HepG2 (cell line): ENCODE measurements around the gene EHD1. TPM values are rescaled to one million over a fixed set of nuclear protein-coding genes. Genes with fewer than 3 reads are reported as not detected.

Experiments used
- ATAC-seq: fragments of 200-7000 bp; cut with Tn5 transposase; 3 replicates; pipeline ENCODE4 v1.9.1; 2020; ENCODE audit warnings: mild to moderate bottlenecking, moderate library complexity
- BruUV-seq: library from RNA; stranded (reverse); fragments of 400-500 nt; replicated peaks from 2 replicates; lab custom pipeline; 2021; lab: Mats Ljungman, UMichigan
- CTCF ChIA-PET: fragments of 300-600 bp; formaldehyde crosslinking; extraction: SDS; loops from one replicate; lab custom pipeline; 2021; ENCODE audit warnings: low total read pairs, inconsistent platforms, low intra/inter-chr PET ratio; lab: Yijun Ruan, JAX
- POLR2A ChIA-PET: fragments of 350-600 bp; sonication (Branson Sonifier 250); formaldehyde crosslinking; loops from one replicate; lab custom pipeline; 2020; ENCODE audit warnings: antibody characterized with exemption, inconsistent platforms; lab: Yijun Ruan, JAX
- DNase-seq: peaks from one replicate; pipeline ENCODE4 v3.0.0-alpha.2; 2015; ENCODE audit warnings: low spot score
- FAIRE-seq: peaks from 3 replicates; lab custom pipeline; 2011; peaks lifted over from hg19 to GRCh38; lab: Jason Lieb, UNC
- H2AFZ ChIP-seq: one replicate; pipeline ENCODE4 v1.6.1; 2011; ENCODE audit warnings: low read length, inconsistent platforms
- H3K27ac ChIP-seq: fragments of 300-600 bp; 3 replicates; pipeline ENCODE4 v1.8.0; 2011; ENCODE audit warnings: mixed run types, mild to moderate bottlenecking, mixed read lengths, low read length, inconsistent platforms; ENCODE audit not compliant: insufficient read depth; ENCODE audit errors: extremely low read length
- H3K27me3 ChIP-seq, 2 experiments: fragments of 200-600 bp in 1 of 2; 2 replicates in 1 of 2; 3 replicates in 1 of 2; pipeline versions ENCODE4 v1.6.0 to v1.8.0; 2011; ENCODE audit warnings: low read length in 2 of 2, mild to moderate bottlenecking in 2 of 2, moderate library complexity in 2 of 2, inconsistent platforms in 1 of 2; ENCODE audit not compliant: insufficient read depth in 2 of 2, control insufficient read depth in 1 of 2
- H3K36me3 ChIP-seq, 2 experiments: fragments of 200-600 bp in 1 of 2; replicated peaks in 1 of 2; 2 replicates in 1 of 2; 3 replicates in 1 of 2; pipeline versions ENCODE4 v1.5.1 to v1.8.0; 2011; ENCODE audit warnings: low read length in 2 of 2, inconsistent platforms in 1 of 2; ENCODE audit not compliant: insufficient read depth in 2 of 2, control insufficient read depth in 1 of 2
- H3K4me1 ChIP-seq: 2 replicates; pipeline ENCODE4 v1.5.1; 2012; ENCODE audit warnings: low read length, inconsistent platforms; ENCODE audit not compliant: insufficient read depth
- H3K4me2 ChIP-seq: 2 replicates; pipeline ENCODE4 v1.6.0; 2011; ENCODE audit warnings: low read depth, low read length, inconsistent platforms
- H3K4me3 ChIP-seq, 3 experiments: fragments of 200-600 bp in 1 of 3; sonication (generic), shearing (Covaris generic) in 1 of 3; replicated peaks in 1 of 3; 2 replicates each; pipeline ENCODE4 v1.5.1; 2011 to 2016; ENCODE audit warnings: low read length in 3 of 3, inconsistent platforms in 2 of 3, low read depth in 2 of 3, mild to moderate bottlenecking in 2 of 3, control low read depth in 1 of 3, mixed read lengths in 1 of 3; ENCODE audit not compliant: insufficient read depth in 1 of 3
- H3K79me2 ChIP-seq: one replicate; pipeline ENCODE4 v1.6.1; 2011; ENCODE audit warnings: low read length, inconsistent platforms; ENCODE audit not compliant: insufficient read depth
- H3K9ac ChIP-seq: 2 replicates; pipeline ENCODE4 v1.6.0; 2011; ENCODE audit warnings: mild to moderate bottlenecking, low read depth, low read length, inconsistent platforms; ENCODE audit not compliant: insufficient read depth
- H3K9me3 ChIP-seq: 2 replicates; pipeline ENCODE4 v1.5.1; 2012; ENCODE audit warnings: mild to moderate bottlenecking, low read length
- H4K20me1 ChIP-seq: 2 replicates; pipeline ENCODE4 v1.6.0; 2011; ENCODE audit warnings: inconsistent platforms, mild to moderate bottlenecking, low read length, moderate library complexity; ENCODE audit not compliant: insufficient read depth
- ATF1 ChIP-seq: IDR thresholded peaks from 2 replicates; pipeline ENCODE4 v1.6.1; 2016; ENCODE audit warnings: mild to moderate bottlenecking, control low read depth
- CREB1 ChIP-seq, 2 experiments: fragments of 450-650 bp in 1 of 2; IDR thresholded peaks; 2 replicates each; pipeline ENCODE4 v1.6.1; 2016 to 2017; ENCODE audit warnings: control low read depth in 1 of 2, mild to moderate bottlenecking in 1 of 2, missing compliant biosample characterization in 1 of 2, missing genetic modification characterization in 1 of 2
- CREM ChIP-seq, 2 experiments: sonication (generic) in 1 of 2; formaldehyde crosslinking in 1 of 2; IDR thresholded peaks; 2 replicates each; pipeline versions ENCODE4 v1.4.0 to v1.6.1; 2016 to 2020; ENCODE audit warnings: antibody characterized with exemption in 1 of 2, mild to moderate bottlenecking in 1 of 2, missing genetic modification reagents in 1 of 2
- ELF4 ChIP-seq: sonication (generic); formaldehyde crosslinking; IDR thresholded peaks from 2 replicates; pipeline ENCODE4 v1.5.0; 2020; ENCODE audit warnings: missing genetic modification reagents, mild to moderate bottlenecking, moderate library complexity, borderline replicate concordance
- HIVEP1 ChIP-seq: sonication (generic); formaldehyde crosslinking; IDR thresholded peaks from 2 replicates; pipeline ENCODE4 v1.4.0; 2020; ENCODE audit warnings: mild to moderate bottlenecking, missing genetic modification reagents
- SAP130 ChIP-seq: IDR thresholded peaks from 2 replicates; pipeline ENCODE4 v1.6.1; 2016; ENCODE audit warnings: low read depth
- THYN1 ChIP-seq: sonication (generic); formaldehyde crosslinking; IDR thresholded peaks from 2 replicates; pipeline ENCODE4 v1.8.1; 2023; ENCODE audit warnings: low read depth, mild to moderate bottlenecking, moderate library complexity, missing genetic modification reagents, borderline replicate concordance
- ZNF562 ChIP-seq: sonication (generic); formaldehyde crosslinking; IDR thresholded peaks from 2 replicates; pipeline ENCODE4 v1.8.0; 2022; ENCODE audit warnings: missing genetic modification reagents, borderline replicate concordance
- WGBS: methylation state at CpG from one replicate; pipeline ENCODE4 v1.1.6; 2017; ENCODE audit warnings: low lambda C conversion rate; 5-methylcytosine and 5-hydroxymethylcytosine counted together
- in situ Hi-C: cut with HindIII; loops from 2 replicates; pipeline ENCODE4 v1.10.0; 2017; ENCODE audit warnings: low pct_unique_long_range_greater_than_20kb; ENCODE audit not compliant: extremely low pct_ligation_motif_present
- intact Hi-C: fragments of 100-400 bp; cut with micrococcal nuclease; formaldehyde crosslinking; loops from one replicate; pipeline ENCODE4 v1.10.0; 2022; ENCODE audit not compliant: unreplicated experiment
- polyA plus RNA-seq, 8 experiments: library from polyadenylated mRNA; depleted of rRNA in 3 of 8; stranded (reverse) in 7 of 8; unstranded in 1 of 8; fragments of >200 nt; fragmentation: Illumina TruSeq in 4 of 8; extraction: Trizol in 4 of 8; gene quantifications; 2 replicates each; pipeline versions ENCODE4 v1.2.1 to v1.2.3, GENCODE V29; 2011 to 2016; ENCODE audit warnings: low read depth in 4 of 8, missing spikeins in 1 of 8, mixed read lengths in 1 of 8; ENCODE audit not compliant: insufficient read depth in 1 of 8
- total RNA-seq, 5 experiments: library from RNA; depleted of rRNA; stranded (reverse); fragments of >200 nt; fragmentation: Illumina TruSeq; extraction: Trizol; gene quantifications; 2 replicates each; pipeline ENCODE4 v1.2.3, GENCODE V29; 2016; ENCODE audit warnings: low read depth in 1 of 5
- TF ChIP-seq, protein P1 (sequence below): sonication (generic); formaldehyde crosslinking; IDR thresholded peaks from 2 replicates; pipeline ENCODE4 v1.5.0; 2020; ENCODE audit warnings: mild to moderate bottlenecking, missing genetic modification reagents
- TF ChIP-seq, protein P2 (sequence below): sonication (generic); formaldehyde crosslinking; IDR thresholded peaks from 2 replicates; pipeline ENCODE4 v1.5.0; 2020; ENCODE audit warnings: mild to moderate bottlenecking, missing genetic modification reagents, moderate library complexity
- TF ChIP-seq, protein P3 (sequence below): sonication (generic); formaldehyde crosslinking; IDR thresholded peaks from 2 replicates; pipeline ENCODE4 v1.4.0; 2020; ENCODE audit warnings: missing genetic modification reagents, borderline replicate concordance
- TF ChIP-seq, protein P4 (sequence below): IDR thresholded peaks from 2 replicates; pipeline ENCODE4 v1.6.1; 2016; ENCODE audit warnings: mild to moderate bottlenecking
- TF ChIP-seq, protein P5 (sequence below): sonication (generic); formaldehyde crosslinking; IDR thresholded peaks from 2 replicates; pipeline ENCODE4 v1.4.0; 2020; ENCODE audit warnings: missing genetic modification reagents; ENCODE audit errors: not compliant biosample characterization

EHD1 gene
- total and polyA plus RNA-seq, 2 of the 13 experiments (the other 11 are each of a cell fraction or from before 2014, with no cell fraction given), result 23.6 to 26.6 TPM

DNA sequence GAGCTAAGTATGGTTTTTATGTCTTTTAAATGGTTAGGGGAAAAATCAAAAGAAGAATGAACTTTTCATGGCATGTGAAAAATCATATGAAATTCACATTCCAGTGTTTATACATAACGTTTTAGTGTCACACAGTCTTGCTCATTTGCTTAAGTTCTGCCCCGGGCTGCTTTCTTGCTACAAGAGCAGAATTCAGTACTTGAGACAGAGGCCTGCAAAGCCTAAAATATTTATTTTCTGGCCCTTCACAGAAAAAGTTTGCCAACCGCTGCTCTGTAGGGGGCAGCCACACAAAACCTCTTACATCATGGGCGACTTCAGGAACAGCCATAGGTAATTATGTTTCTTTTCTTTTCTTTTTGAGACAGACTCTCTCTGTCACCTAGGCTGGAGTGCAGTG lies 39.6 kb upstream of the EHD1 start (continued):
- TF ChIP-seq, protein P1, sequence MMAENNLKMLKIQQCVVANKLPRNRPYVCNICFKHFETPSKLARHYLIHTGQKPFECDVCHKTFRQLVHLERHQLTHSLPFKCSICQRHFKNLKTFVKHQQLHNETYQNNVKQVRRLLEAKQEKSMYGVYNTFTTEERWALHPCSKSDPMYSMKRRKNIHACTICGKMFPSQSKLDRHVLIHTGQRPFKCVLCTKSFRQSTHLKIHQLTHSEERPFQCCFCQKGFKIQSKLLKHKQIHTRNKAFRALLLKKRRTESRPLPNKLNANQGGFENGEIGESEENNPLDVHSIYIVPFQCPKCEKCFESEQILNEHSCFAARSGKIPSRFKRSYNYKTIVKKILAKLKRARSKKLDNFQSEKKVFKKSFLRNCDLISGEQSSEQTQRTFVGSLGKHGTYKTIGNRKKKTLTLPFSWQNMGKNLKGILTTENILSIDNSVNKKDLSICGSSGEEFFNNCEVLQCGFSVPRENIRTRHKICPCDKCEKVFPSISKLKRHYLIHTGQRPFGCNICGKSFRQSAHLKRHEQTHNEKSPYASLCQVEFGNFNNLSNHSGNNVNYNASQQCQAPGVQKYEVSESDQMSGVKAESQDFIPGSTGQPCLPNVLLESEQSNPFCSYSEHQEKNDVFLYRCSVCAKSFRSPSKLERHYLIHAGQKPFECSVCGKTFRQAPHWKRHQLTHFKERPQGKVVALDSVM (CRISPR knock-in tag), result no peak
- TF ChIP-seq, protein P2, sequence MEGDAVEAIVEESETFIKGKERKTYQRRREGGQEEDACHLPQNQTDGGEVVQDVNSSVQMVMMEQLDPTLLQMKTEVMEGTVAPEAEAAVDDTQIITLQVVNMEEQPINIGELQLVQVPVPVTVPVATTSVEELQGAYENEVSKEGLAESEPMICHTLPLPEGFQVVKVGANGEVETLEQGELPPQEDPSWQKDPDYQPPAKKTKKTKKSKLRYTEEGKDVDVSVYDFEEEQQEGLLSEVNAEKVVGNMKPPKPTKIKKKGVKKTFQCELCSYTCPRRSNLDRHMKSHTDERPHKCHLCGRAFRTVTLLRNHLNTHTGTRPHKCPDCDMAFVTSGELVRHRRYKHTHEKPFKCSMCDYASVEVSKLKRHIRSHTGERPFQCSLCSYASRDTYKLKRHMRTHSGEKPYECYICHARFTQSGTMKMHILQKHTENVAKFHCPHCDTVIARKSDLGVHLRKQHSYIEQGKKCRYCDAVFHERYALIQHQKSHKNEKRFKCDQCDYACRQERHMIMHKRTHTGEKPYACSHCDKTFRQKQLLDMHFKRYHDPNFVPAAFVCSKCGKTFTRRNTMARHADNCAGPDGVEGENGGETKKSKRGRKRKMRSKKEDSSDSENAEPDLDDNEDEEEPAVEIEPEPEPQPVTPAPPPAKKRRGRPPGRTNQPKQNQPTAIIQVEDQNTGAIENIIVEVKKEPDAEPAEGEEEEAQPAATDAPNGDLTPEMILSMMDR (CRISPR knock-in tag), result peak; percentile 55
- peak; percentile 48; the same call in 1 of the 2 replicates for TF ChIP-seq SAP130 (CRISPR knock-in tag)
- no peak for TF ChIP-seq ELF4 (CRISPR knock-in tag)

DNA sequence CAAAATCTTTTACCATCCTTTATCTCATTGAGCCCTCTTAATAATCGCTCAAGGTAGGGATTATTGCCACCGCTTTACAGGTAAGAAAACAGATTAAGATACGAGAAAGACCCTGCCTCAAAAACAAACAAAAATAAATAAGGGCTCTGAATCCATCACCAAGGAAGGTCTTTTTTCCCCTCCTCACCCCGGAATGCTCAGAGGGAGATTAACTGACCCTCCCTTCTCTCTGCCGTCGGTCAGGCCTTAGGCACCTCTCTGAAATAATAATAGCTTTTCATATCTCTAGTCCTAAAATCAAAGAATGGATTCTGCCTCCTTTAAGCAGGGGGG lies 39.2 kb upstream of the EHD1 start:
- H3K4me3 ChIP-seq, result peak overlapping the region; percentile 65 to 78 (median 67)
- CTCF ChIA-PET, result no interaction called here
- ATAC-seq (no peak), DNase-seq (no peak), FAIRE-seq (no peak)
- peak overlapping the region; percentile 87 for H3K4me2 ChIP-seq
- H3K9ac ChIP-seq, result peak overlapping the region; percentile 78
- POLR2A ChIA-PET, result no interaction called here
- WGBS, result 1% methylated on average over 6 of the region's 6 CpGs
- no peaks in the 10 kb centered on the region; a peak in 1 of 5 replicates for H3K27me3 ChIP-seq
- peaks cover 40% of the 10 kb centered on the region for H3K4me1 ChIP-seq
- peaks cover 13 to 17% of the 10 kb centered on the region in 2 experiments; a peak in 4 of 5 replicates for H3K36me3 ChIP-seq
- peak overlapping the region; percentile 37 for H3K27ac ChIP-seq
- intact Hi-C loops, result loop anchor here (1.0 to 2.0 kb wide), 2 partner anchors 70 to 79 kb away; partner anchors contain the start of gene BATF2
- BruUV-seq, result TSS peak; percentile 83
- peaks cover 5% of the 10 kb centered on the region; the same call in 1 of the 2 replicates for H4K20me1 ChIP-seq
- H3K9me3 ChIP-seq, result no peaks in the 10 kb centered on the region
- in situ Hi-C loops, result no loop called here
- H3K79me2 ChIP-seq, result peaks cover 15% of the 10 kb centered on the region
- peak overlapping the region; percentile 60 for H2AFZ ChIP-seq
- TF ChIP-seq CREM (IDR thresholded peaks at IDR 0.05) (0 out of 2 replicates have a peak, but pooled peaks have one; percentile 6), CREM (CRISPR knock-in tag; IDR thresholded peaks at IDR 0.05) (no peak), ZNF562 (CRISPR knock-in tag) (no peak), THYN1 (CRISPR knock-in tag) (no peak), ELF4 (CRISPR knock-in tag) (no peak), HIVEP1 (CRISPR knock-in tag) (no peak), CREB1 (IDR thresholded peaks at IDR 0.05) (no peak), CREB1 (CRISPR knock-in tag; IDR thresholded peaks at IDR 0.05) (peak; percentile 9; the same call in 1 of the 2 replicates), ATF1 (CRISPR knock-in tag) (0 out of 2 replicates have a peak, but pooled peaks have one; percentile 9)
- TF ChIP-seq, protein P3, sequence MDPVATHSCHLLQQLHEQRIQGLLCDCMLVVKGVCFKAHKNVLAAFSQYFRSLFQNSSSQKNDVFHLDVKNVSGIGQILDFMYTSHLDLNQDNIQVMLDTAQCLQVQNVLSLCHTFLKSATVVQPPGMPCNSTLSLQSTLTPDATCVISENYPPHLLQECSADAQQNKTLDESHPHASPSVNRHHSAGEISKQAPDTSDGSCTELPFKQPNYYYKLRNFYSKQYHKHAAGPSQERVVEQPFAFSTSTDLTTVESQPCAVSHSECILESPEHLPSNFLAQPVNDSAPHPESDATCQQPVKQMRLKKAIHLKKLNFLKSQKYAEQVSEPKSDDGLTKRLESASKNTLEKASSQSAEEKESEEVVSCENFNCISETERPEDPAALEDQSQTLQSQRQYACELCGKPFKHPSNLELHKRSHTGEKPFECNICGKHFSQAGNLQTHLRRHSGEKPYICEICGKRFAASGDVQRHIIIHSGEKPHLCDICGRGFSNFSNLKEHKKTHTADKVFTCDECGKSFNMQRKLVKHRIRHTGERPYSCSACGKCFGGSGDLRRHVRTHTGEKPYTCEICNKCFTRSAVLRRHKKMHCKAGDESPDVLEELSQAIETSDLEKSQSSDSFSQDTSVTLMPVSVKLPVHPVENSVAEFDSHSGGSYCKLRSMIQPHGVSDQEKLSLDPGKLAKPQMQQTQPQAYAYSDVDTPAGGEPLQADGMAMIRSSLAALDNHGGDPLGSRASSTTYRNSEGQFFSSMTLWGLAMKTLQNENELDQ (CRISPR knock-in tag), result no peak
- TF ChIP-seq, protein P4, sequence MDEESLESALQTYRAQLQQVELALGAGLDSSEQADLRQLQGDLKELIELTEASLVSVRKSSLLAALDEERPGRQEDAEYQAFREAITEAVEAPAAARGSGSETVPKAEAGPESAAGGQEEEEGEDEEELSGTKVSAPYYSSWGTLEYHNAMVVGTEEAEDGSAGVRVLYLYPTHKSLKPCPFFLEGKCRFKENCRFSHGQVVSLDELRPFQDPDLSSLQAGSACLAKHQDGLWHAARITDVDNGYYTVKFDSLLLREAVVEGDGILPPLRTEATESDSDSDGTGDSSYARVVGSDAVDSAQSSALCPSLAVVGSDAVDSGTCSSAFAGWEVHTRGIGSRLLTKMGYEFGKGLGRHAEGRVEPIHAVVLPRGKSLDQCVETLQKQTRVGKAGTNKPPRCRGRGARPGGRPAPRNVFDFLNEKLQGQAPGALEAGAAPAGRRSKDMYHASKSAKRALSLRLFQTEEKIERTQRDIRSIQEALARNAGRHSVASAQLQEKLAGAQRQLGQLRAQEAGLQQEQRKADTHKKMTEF (CRISPR knock-in tag), result no peak
- TF ChIP-seq, protein P5, sequence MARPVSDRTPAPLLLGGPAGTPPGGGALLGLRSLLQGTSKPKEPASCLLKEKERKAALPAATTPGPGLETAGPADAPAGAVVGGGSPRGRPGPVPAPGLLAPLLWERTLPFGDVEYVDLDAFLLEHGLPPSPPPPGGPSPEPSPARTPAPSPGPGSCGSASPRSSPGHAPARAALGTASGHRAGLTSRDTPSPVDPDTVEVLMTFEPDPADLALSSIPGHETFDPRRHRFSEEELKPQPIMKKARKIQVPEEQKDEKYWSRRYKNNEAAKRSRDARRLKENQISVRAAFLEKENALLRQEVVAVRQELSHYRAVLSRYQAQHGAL (CRISPR knock-in tag), result peak; percentile 39
